Stimulated activated CD4-positive, alpha-beta T cell treated with anti-CD3 and anti-CD28 coated beads, Interleukin-15, amount 100 ng/mL, for 48 hours (primary cell): ENCODE results near the gene CADM3.

ENCODE experiments used
- DNase-seq, 2 donors: peaks; one replicate each; pipeline ENCODE4 v3.0.0-alpha.2; 2020; ENCODE audit warnings: low read depth in 2 of 2

The CADM3 gene, protein sequence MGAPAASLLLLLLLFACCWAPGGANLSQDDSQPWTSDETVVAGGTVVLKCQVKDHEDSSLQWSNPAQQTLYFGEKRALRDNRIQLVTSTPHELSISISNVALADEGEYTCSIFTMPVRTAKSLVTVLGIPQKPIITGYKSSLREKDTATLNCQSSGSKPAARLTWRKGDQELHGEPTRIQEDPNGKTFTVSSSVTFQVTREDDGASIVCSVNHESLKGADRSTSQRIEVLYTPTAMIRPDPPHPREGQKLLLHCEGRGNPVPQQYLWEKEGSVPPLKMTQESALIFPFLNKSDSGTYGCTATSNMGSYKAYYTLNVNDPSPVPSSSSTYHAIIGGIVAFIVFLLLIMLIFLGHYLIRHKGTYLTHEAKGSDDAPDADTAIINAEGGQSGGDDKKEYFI

DNA sequence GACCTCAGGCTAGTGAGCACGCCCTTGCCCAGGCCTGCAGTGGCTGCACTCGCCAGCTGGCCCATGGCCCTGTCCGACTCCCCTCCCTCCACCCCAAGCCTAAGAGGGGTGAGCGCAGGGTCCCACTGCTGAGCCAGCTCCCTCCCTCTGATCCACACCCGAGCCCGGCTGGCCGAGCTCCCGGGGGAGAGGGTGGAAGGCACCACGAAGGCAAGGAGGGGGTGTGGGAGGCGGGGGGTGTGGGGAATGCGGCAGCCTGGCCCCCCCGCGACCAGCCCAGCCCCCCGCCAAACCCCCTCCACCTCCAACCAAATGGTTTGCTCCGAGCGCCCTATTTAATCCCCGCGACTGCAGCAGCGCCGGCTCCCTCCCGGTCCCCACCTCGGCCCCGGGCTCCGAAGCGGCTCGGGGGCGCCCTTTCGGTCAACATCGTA, at the start of gene CADM3:
TSS of gene CADM3 (plus strand) at position 362 of the 434 bp plus-strand sequence. CDS start 151 bp downstream, outside the sequence.
- no peak for DNase-seq

DNA sequence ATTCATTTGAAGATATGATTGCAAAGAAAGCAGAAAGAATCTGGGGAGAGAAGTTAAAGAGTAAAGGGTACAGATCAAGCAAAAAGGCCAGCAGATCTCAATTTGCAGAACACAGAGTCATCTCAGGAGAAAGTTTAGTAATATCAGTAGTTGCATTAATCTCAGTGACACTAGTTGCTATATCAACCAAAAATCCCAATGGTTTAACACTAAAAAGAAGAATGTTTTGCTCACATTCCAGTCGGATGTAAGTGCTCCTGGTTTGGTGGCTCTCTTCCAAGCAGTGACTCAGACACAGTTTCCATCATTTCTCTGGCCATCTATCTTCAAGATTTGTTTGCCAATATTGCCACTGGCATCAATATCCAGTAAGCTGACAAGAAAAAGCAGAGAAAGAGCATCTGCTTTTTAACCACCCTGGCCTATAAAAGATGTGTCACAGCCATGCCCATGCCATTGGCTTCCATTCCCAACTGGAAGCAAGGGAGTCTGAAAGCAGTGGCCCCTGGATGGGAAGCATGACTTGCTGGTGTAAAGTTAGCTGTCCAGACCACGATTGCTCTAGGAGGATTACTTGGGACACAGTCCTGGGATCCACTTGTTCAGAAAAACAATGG, 49.3 kb upstream of the CADM3 start:
- no peak for DNase-seq

DNA sequence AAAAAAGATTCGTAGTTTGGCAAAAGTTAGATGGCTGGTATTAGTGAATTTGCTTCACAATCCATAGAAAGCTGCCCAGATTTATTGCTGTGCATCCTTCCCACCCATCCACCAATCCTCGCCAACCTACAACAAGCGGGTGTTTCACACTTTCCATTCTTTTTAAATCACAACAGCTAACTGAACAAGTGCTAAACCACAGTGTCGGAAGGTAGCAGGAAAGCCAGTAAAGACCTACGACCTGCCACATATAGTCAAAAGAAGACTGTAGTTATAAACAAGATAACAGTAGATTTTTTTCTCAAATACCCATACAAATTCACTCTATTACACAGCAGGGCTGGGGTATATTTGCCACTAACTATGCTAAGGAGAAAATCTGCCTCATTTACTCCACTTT, 47.8 kb upstream of the CADM3 start:
- no peak for DNase-seq

DNA sequence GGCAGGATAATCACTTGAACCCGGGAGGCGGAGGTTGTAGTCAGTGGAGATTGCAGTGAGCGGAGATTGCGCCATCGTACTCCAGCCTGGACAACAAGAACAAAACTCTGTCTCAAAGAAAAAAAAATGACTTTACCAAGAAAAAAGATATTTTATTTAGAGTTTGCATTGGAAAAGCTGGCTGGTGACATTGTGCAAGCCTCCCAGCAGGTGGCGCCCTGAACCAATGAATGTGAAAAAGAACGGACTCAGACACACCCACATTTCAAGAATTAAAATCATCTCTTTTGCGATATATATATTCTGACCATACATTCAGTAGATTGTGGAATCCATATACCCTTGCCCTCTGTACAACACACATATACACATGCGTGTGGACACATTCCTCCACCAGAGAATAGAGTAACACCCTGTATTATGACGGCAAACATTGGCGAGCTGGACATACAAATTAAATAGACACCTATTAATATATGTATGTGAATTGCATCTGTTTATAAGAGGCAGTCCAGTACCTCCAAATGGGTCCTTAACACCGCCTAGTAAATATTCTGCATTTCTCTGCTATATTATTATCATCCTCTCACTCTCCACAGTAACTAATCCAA, 39.0 kb upstream of the CADM3 start:
- DNase-seq = peak; percentile 47 to 58

DNA sequence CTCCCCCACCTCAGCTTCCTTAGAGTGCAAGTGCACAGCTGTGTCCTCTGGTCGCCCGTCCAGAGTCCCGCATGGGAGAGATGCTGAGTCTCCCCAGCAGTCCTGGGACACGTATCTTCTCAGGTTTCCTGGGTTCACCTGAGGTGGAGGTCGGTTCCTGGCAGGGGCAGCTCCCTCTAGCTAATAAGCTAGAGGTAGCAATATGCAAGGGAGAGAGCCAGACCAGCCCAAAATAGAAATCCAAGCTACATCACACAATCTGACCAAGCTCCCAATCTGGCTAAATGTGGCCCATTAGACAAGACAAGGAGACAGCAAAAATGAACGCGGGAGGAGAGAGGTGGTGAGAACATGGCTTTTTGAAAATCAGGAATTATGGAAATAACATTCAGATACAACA, 30.9 kb upstream of the CADM3 start:
- no peak for DNase-seq

DNA sequence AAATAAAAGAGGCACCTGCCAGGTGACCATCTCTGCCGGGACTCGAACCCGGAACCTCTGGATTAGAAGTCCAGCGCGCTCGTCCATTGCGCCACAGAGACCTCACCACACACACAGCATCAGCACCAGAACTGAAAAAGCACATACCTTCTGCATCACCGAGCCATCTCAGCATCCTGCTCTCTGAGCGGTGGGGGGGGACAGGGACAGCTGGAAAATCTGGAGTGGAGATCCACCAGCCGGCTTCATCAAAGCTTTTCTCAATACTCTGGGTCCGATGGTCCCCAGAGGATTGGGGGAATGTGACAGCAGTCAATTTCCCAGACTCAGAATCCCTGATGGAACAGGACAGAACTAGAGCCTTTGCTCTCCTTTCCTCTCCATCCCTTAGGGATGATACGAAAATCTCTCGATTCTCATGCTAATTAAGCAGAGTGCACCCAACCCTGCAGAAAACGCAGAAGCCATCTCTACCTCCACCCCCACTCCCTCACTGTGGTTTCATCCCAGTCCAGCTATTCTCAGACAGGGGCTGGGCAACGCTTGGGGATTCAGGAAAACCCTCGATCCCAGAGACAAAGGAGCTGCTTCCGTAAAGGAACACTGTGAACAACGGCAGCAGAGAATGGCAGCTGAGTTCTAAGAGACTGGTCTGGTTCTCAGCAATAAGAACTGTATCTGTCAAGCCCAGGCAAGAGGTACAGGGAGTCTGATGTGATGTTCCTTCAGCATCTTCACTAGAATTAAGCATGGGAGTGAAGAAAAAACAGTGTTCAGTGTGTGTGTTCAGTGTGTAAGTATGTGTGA, 29.6 kb upstream of the CADM3 start:
- DNase-seq = no peak

DNA sequence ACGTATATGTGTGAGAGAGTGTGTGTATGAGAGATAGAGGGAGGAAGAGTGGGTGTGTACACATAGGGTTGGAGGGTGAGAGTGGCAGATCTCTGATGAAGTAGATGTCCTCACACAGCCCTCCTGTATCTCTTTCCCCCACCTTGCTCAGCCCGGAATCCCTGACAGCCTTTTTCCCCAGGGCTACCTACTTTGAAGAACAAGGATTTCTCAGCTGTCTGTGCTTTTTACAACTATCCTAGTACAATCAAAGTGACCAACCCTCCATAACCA, 29.1 kb upstream of the CADM3 start:
- DNase-seq = no peak

DNA sequence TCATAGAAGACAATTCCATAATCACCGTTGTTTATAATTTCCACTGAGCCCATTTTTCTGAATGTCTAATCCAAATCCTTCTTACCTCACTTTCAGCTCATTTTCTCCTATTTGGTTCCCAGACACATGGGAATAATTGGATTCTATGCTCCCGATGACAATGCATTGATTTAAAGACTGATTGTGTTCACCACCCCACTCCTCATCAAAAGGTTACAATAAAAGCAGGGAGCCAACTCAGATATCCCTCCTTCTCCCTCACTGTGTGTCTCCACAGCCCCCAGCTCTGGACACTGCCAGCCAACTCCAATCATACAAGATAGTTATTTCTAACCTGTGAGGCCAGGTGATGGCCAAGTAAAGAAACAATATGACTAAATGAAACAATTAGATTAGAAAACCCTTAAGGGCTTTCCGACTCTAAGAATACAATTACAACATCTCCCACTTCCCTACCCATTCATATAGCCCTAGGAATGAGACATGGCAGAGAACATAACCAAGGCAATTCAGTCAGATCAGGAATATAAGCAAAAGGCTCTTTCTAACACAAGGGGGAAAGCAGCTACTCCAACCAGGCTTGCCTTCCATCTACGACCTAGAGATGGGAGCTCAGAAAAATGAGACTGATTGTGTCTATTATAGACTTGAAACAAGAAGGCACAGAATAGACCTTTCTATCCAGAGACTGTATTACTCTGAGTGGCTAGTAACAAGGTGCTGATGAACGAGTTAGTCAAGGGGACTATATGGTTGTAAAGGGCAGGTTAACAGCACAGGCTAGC, 28.5 kb upstream of the CADM3 start:
- no peak for DNase-seq

DNA sequence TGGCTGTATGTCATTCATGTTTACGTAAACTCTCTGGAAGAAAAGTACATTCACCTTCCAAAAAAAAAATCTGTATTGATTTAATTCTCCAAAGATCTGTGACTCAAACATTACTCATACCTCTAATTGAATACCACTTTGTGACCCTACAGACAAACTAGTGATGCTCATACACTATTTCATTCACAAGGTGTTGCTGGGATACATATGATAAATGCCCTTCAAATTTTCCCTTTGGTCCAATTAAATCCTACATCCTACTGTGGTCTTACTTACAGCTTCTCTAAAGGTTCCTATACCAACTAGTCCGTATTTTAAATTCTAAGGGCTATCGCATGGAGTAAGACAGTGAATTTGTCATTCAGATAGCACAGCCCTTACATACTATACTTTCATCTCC, 26.8 kb upstream of the CADM3 start:
- no peak for DNase-seq

DNA sequence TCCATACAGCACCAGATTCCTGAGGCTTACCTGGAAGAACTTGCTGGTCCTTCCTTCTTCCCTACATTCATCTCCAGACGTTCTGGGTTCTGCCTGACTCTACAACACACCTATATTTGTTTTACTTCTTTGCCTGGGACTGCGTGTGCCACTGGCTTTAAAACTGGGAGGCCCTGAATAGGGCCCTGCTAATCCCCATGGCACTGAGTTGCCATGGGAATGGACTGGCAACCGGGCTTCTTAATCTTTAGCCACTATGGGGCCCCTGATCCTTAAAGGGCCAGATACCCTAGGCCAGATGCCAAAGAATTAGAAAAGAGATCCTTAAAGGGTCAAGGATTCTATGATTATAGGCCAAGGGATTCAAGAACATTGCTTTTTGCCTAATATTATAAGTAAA, 24.4 kb upstream of the CADM3 start:
- no peak for DNase-seq

DNA sequence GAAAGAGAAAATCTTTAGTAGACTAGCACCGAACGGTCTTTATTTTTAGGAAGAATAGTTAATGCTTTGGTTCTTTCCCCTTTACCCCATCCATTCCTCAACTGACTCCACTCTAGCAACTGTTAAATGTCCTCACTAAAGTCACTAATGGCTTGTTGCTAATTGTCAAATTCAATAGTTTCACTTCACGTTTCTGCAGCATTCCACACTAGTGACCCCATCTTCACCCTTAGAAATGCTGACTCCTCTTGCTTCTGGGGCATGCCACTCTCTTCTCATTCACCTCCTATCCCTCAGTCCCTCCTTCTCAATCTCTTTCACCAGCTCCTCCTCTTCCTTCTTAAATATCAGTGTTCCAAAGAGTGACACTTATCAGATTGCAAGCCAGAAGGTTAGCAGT, 19.4 kb upstream of the CADM3 start:
- DNase-seq = no peak

DNA sequence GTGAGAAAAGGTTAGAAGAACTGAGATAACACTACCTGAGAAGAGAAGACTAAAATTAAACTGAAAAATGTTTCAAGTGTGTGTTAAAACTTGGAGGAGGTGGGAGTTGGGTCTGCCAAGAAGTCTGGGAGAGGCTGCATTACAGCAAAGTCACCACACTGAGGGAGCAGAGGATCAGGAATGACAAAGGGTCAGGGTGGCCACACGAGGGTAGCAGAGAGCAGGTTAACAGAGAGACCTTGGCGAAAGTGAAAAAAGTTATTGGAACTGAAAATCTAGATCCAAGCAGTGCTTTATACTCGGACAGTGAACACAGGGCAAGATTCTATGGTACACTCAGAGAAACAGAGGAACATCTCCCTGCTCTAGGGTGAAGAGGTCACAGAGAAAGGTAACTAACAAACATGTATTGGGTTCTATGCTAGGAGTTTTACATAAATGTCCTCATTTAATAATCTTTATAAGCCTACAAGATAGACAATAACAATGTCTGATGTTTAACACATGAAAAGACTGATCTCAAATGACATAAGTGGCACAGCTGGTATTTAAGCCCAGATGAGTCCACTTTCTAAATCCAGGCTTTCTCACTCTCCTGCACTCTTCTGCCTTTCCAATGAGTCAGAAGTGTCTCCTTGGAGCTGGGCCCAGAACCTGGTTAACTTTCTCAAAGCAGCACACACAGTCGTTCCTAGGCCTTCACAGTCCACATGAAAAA, 10.3 kb upstream of the CADM3 start:
- DNase-seq = peak; percentile 26 to 53

DNA sequence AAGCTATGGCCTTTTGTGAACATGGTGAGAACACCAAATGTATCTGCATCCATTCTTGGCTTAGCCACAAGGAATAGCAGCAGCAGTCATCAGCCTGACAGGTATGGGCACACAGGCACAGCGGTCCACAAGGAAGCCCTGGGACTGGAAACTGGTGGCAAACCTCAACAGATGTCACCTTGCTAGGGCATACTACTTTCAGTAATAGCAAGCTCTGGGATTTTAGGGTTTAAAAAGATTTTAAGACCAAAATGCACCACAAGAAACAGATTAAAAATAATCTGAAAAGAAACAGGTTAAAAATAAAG, 9.7 kb upstream of the CADM3 start:
- DNase-seq = no peak

DNA sequence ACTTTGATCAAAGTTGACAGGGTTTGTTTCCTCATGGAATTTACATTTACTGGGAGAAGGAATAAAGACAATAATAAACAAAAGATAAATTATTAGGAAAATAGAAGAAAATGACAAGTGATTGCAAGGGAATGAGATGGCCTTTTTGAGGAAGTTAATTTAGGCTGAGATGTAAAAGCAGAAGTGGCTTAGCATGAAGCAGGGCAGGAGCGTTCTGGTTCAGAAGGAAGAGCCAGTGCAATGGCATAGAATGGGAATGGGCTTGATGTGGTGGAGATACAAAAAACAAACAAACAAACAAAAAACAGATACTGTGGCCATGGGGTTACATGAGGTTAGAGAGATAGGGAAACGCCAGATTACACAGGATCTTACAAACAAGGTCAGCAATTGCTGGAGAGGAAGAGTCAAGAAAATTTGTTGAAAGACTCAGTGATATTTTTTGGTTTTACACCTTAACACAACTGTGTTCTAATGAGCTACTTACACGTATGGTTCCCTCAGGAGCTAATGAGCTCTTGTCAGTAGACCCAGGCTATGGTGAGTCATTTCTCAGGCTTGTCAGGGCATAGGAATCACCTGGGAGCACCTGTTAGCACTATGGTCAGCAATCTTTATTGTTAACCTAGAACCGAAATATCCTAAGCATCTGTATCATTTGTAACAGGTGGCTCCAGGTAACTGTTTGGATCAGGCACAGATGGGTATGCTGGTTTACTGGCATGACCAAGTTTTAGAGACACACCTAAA, 8.7 kb upstream of the CADM3 start:
- DNase-seq = no peak

DNA sequence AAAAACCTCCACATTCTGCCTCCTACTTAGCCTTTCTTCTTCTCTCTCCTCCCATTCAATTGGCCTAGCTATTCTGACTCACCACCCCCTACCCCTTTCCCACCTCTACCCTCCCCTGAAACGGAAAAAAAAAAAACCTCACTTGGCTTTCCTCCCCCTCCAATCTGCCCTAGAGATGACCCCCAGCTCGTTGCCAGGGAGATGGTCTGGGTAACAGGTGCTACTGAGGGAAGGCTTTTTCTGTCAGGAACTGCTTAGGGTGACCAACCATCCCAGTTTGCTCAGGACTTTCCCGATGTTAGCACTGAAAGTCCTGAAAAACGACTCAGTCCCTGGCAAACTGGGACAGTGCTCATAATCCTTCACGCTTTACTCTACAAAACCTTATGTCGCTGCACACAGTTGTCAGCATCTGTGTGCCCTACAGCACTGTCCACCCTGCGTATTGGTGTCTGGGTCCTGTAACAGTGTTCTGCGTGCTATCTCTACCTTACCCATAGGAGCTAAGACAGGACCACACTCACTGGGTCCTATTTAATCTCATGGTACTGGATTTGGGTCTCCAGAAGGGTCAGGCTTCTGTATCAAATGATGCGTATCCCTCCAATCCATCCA, 7.7 kb upstream of the CADM3 start:
- DNase-seq = no peak

DNA sequence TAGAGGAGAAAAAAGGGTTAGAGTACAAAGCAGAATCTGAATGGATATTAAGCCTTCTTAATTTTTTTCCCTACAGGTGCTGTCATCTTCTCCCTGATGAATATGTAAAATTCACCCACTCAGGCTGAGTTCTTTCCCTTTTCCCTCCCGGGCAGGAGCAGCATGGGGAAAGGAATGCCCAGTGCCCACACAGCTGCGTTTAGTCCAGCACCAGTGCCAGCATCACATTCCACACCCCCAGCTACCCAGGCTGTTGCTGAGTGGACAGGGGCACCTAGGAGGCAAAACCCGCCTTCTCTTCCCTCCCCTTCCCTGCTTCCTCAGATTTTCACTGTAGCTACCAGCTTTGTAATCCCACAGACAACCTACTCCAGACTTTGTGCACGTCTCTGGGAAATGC, 3.4 kb upstream of the CADM3 start:
- DNase-seq = no peak

DNA sequence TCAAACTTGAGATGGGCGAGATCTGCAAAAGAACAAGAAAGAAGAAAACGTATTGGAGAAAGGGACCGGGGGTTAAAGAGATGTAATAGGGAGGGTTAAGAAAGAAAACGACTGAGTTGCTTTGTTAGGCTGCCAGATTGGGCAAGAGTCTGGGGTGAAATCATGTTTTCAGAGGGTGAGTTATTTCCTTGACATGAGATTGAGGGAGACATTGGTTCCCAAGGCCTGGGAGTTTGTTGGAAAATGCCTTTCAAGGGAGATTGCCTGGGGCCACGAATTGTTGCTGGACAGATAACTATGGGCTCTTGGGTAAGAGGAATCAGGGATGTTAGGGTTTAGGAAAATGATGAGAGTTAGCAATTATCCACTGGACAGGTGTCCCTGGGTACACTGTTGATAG, 776 bp upstream of the CADM3 start:
- DNase-seq = no peak

DNA sequence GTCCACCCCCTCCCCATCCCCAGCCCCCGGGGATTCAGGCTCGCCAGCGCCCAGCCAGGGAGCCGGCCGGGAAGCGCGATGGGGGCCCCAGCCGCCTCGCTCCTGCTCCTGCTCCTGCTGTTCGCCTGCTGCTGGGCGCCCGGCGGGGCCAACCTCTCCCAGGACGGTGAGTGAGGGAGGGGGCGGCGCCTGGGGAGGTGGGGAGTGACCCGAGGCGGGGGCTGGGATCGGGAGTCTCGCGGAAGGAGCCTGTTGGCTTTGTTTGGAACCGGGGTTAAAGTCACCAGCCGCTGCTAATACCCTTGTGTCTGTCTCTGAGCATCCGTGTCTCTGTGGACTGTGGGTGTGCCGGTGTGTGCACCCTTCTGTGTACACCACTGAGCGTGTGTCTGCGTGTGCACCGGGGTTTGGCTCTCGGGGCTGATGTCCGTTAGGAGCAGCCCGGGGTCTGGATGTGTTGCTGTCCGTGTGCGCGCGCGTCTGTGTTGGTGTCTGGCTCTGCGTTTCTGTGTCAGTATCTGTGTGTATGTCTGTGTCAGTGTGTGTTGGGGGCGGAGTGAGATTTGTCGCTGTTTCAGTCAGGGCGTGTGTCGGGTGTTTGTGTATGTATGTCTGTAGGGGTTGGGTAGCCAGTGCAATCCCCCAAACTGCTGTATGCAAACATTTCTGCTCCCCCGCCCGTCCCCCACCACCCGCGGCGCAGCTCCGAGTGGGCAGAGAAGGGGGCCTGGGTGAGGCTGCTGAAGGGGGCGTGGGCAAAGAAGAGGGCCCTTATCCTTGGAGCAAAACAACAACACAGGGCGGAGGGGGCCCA, 480 bp downstream of the CADM3 start:
- DNase-seq = no peak

DNA sequence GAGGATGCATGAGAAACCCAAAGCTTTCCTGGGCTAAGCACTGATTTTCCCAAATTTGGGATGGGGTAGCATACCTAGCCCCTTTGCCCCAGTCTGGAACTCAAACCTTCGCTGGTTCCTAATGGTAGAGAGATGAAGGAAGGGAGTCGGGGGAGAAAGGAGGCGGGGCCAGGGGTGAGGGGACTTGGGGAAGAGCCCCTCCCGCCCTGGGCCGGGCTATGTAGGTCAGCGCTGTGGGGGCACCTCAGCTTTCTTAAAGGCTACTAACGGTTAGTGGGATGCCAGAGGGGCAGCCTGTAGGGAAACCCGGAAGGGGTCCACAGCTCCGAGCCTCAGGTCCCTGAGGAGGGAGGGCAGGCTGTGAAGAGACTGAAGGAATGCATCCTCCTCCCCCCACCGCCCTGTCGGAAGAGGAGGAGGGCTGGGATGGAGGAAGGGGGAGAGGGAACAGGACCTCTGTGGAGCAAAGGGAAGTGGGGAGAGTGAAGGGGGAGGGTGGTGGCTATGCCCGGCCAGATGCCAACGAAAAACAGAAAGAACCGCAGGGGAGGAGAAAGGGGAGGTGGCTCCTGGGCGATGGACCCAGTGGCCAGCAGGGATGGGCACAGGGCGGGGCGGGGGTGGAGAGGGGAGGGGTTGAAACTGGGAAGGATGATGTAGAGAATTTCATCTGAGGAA, 1.3 kb downstream of the CADM3 start:
- no peak for DNase-seq
